HFFc6 (cell line): ENCODE measurements around the gene PSMD11. TPM values are rescaled to one million over a fixed set of nuclear protein-coding genes. Genes with fewer than 3 reads are reported as not detected.

Experiments used
- DNase-seq: peaks from one replicate; pipeline ENCODE4 v3.0.0-alpha.2; 2018
- H3K27ac Mint-ChIP-seq: 2 replicates; pipeline ENCODE4 v1.8.0; 2020; ENCODE audit warnings: mild to moderate bottlenecking, mixed read lengths
- H3K27me3 Mint-ChIP-seq: 2 replicates; pipeline ENCODE4 v1.8.0; 2021; ENCODE audit warnings: mild to moderate bottlenecking, moderate library complexity, mixed read lengths; ENCODE audit not compliant: insufficient read depth
- H3K36me3 Mint-ChIP-seq: 2 replicates; pipeline ENCODE4 v1.8.0; 2021; ENCODE audit warnings: low read depth, mixed read lengths
- H3K4me1 Mint-ChIP-seq: 2 replicates; pipeline ENCODE4 v1.8.0; 2020; ENCODE audit warnings: low read depth, mixed read lengths
- H3K4me3 Mint-ChIP-seq: 2 replicates; pipeline ENCODE4 v1.8.0; 2020; ENCODE audit warnings: mild to moderate bottlenecking, moderate library complexity, mixed read lengths
- H3K9me3 Mint-ChIP-seq: 2 replicates; pipeline ENCODE4 v1.8.0; 2020; ENCODE audit warnings: mild to moderate bottlenecking, mixed read lengths
- CTCF ChIP-seq: fragments of 200-600 bp; sonication (generic); IDR thresholded peaks from 2 replicates; pipeline ENCODE4 v1.5.0; 2021; ENCODE audit warnings: antibody characterized with exemption, mild to moderate bottlenecking
- total RNA-seq, 6 experiments: library from RNA; stranded (reverse); fragmentation: NEBNext Ultra II Directional; extraction: Animal tissue kit (Norgen Biotek cat#: 25700); gene quantifications; 2 replicates in 1 of 6; 3 replicates in 5 of 6; pipeline ENCODE4 v1.2.3, GENCODE V29; 2021

Gene PSMD11
- total RNA-seq, 6 experiments from 2014 or later, result 105 to 121 (median 110) TPM

- peaks cover 29% of the 10 kb centered on the region for H3K36me3 Mint-ChIP-seq
- no peaks in the 10 kb centered on the region; the same call in none of the 2 replicates for H3K27me3 Mint-ChIP-seq
- DNase-seq, result no peak
- no peaks in the 10 kb centered on the region for H3K9me3 Mint-ChIP-seq
- TF ChIP-seq CTCF, result no peak
- H3K4me1 Mint-ChIP-seq, result peaks cover 8% of the 10 kb centered on the region
- no peak overlapping the region for H3K4me3 Mint-ChIP-seq
- H3K27ac Mint-ChIP-seq, result no peak overlapping the region
Observed at GRCh38 chr17:32463304-32463703, 19.0 kb downstream of the PSMD11 start.

GRCh38 chr17:32464374-32464773 is 20.1 kb downstream of the PSMD11 start:
- H3K27me3 Mint-ChIP-seq, result no peaks in the 10 kb centered on the region; the same call in none of the 2 replicates
- H3K36me3 Mint-ChIP-seq, result peaks cover 25% of the 10 kb centered on the region
- no peak for TF ChIP-seq CTCF
- no peaks in the 10 kb centered on the region for H3K9me3 Mint-ChIP-seq
- peaks cover 8% of the 10 kb centered on the region for H3K4me1 Mint-ChIP-seq
- H3K4me3 Mint-ChIP-seq, result no peak overlapping the region
- no peak overlapping the region for H3K27ac Mint-ChIP-seq
- DNase-seq, result no peak

GRCh38 chr17:32467949-32468348 is 23.6 kb downstream of the PSMD11 start:
- no peak for TF ChIP-seq CTCF
- Mint-ChIP-seq H3K27me3 (no peaks in the 10 kb centered on the region; the same call in 1 of the 2 replicates), H3K27ac (no peak overlapping the region), H3K4me1 (no peaks in the 10 kb centered on the region), H3K9me3 (no peaks in the 10 kb centered on the region), H3K4me3 (no peak overlapping the region), H3K36me3 (peaks cover 33% of the 10 kb centered on the region)
- DNase-seq, result no peak

- Mint-ChIP-seq H3K4me1 (no peaks in the 10 kb centered on the region), H3K36me3 (peaks cover 50% of the 10 kb centered on the region), H3K9me3 (no peaks in the 10 kb centered on the region), H3K27ac (no peak overlapping the region), H3K27me3 (no peaks in the 10 kb centered on the region; the same call in none of the 2 replicates), H3K4me3 (no peak overlapping the region)
- no peak for DNase-seq
- no peak for TF ChIP-seq CTCF
Observed at GRCh38 chr17:32470405-32471167, 26.3 kb downstream of the PSMD11 start.

GRCh38 chr17:32471652-32472051 is 27.3 kb downstream of the PSMD11 start:
- TF ChIP-seq CTCF, result no peak
- H3K36me3 Mint-ChIP-seq, result peaks cover 50% of the 10 kb centered on the region
- H3K4me1 Mint-ChIP-seq, result no peaks in the 10 kb centered on the region
- no peak overlapping the region for H3K27ac Mint-ChIP-seq
- no peak for DNase-seq
- no peak overlapping the region for H3K4me3 Mint-ChIP-seq
- no peaks in the 10 kb centered on the region for H3K9me3 Mint-ChIP-seq
- no peaks in the 10 kb centered on the region; the same call in none of the 2 replicates for H3K27me3 Mint-ChIP-seq
